GM18505 (cell line): Measurements from ENCODE around the gene MUSTN1.

ENCODE experiments used
- ATAC-seq: cut with Tn5 transposase; IDR thresholded peaks from one replicate; pipeline ENCODE4 v1.9.1; 2021; ENCODE audit not compliant: unreplicated experiment
- POLR2A ChIP-seq: IDR thresholded peaks from 4 replicates; pipeline ENCODE4 v1.6.1; 2011; ENCODE audit warnings: borderline replicate concordance; ENCODE audit not compliant: insufficient read depth, insufficient read length; ENCODE audit errors: extremely low read depth

Gene MUSTN1

GRCh38 chr3:52788890-52789745 lies 45.7 kb downstream of the MUSTN1 start:
- ATAC-seq, result no peak
- TF ChIP-seq POLR2A, result no peak

GRCh38 chr3:52787672-52788625 lies 46.9 kb downstream of the MUSTN1 start:
- no peak for ATAC-seq
- TF ChIP-seq POLR2A, result no peak

GRCh38 chr3:52787246-52787645 lies 47.6 kb downstream of the MUSTN1 start:
- no peak for TF ChIP-seq POLR2A
- no peak for ATAC-seq

GRCh38 chr3:52786330-52787215 lies 48.2 kb downstream of the MUSTN1 start:
- no peak for ATAC-seq
- TF ChIP-seq POLR2A, result no peak

GRCh38 chr3:52784931-52785590 lies 49.8 kb downstream of the MUSTN1 start:
- no peak for ATAC-seq
- TF ChIP-seq POLR2A, result no peak

GRCh38 chr3:52784021-52784621 lies 50.7 kb downstream of the MUSTN1 start:
- ATAC-seq, result no peak
- no peak for TF ChIP-seq POLR2A

- ATAC-seq, result no peak
- TF ChIP-seq POLR2A, result no peak
These were observed 51.6 kb downstream of the MUSTN1 start for GRCh38 chr3:52783211-52783555.
